Liver (tissue), 9 donors: ENCODE measurements around the gene RNLS. TPM values are rescaled to one million over a fixed set of nuclear protein-coding genes. Genes with fewer than 3 reads are reported as not detected.

Experiments used
- DNase-seq: peaks from one replicate; pipeline ENCODE4 v3.0.0-alpha.2; 2017; ENCODE audit warnings: low spot score
- H3K27ac ChIP-seq, 2 donors: one replicate each; pipeline ENCODE4 v1.7.0; 2013; ENCODE audit warnings: inconsistent platforms in 2 of 2, low read length in 2 of 2, control low read depth in 1 of 2, low read depth in 1 of 2, mild to moderate bottlenecking in 1 of 2
- H3K27me3 ChIP-seq, 4 donors: one replicate each; pipeline versions ENCODE4 v1.6.1 to v1.7.0; 2013; ENCODE audit warnings: low read length in 3 of 4, inconsistent platforms in 1 of 4, mild to moderate bottlenecking in 1 of 4, moderate library complexity in 1 of 4; ENCODE audit not compliant: control insufficient read depth in 4 of 4, insufficient read depth in 4 of 4
- H3K36me3 ChIP-seq, 4 donors: one replicate each; pipeline versions ENCODE4 v1.6.1 to v1.7.0; 2013; ENCODE audit warnings: low read length in 3 of 4, mild to moderate bottlenecking in 3 of 4, low read depth in 1 of 4, moderate library complexity in 1 of 4; ENCODE audit not compliant: control insufficient read depth in 4 of 4, insufficient read depth in 3 of 4
- H3K4me1 ChIP-seq, 4 donors: one replicate each; pipeline versions ENCODE4 v1.6.1 to v1.7.0; 2013; ENCODE audit warnings: low read length in 3 of 4, mild to moderate bottlenecking in 3 of 4, moderate library complexity in 1 of 4; ENCODE audit not compliant: control insufficient read depth in 4 of 4, insufficient read depth in 4 of 4
- H3K4me3 ChIP-seq, 3 donors: one replicate each; pipeline versions ENCODE4 v1.6.1 to v1.7.0; 2013; ENCODE audit warnings: low read length in 3 of 3, control low read depth in 1 of 3, low read depth in 1 of 3, mild to moderate bottlenecking in 1 of 3
- H3K9ac ChIP-seq, 2 donors: one replicate each; pipeline ENCODE4 v1.7.0; 2013; ENCODE audit warnings: low read length in 2 of 2, mild to moderate bottlenecking in 2 of 2, moderate library complexity in 2 of 2, control low read depth in 1 of 2, low read depth in 1 of 2
- H3K9me3 ChIP-seq, 4 donors: one replicate each; pipeline versions ENCODE4 v1.6.1 to v1.7.0; 2013; ENCODE audit warnings: low read length in 3 of 4; ENCODE audit not compliant: control insufficient read depth in 4 of 4
- EGR1 ChIP-seq, 2 donors: IDR thresholded peaks; 2 replicates each; pipeline ENCODE4 v1.6.1; 2016 to 2018; ENCODE audit warnings: antibody characterized with exemption in 2 of 2, low read depth in 2 of 2
- FOXA1 ChIP-seq: IDR thresholded peaks from 2 replicates; pipeline ENCODE4 v1.6.1; 2016; ENCODE audit warnings: antibody characterized with exemption
- FOXA2 ChIP-seq: IDR thresholded peaks from 2 replicates; pipeline ENCODE4 v1.6.1; 2016; ENCODE audit warnings: antibody characterized with exemption
- HNF4A ChIP-seq, 2 donors: conservative IDR thresholded peaks; 2 replicates each; pipeline ENCODE4 v1.6.1; 2016; ENCODE audit warnings: antibody characterized with exemption in 2 of 2, mild to moderate bottlenecking in 2 of 2
- HNF4G ChIP-seq: IDR thresholded peaks from 2 replicates; pipeline ENCODE4 v1.6.1; 2016; ENCODE audit warnings: antibody characterized with exemption
- NR2F2 ChIP-seq: IDR thresholded peaks from 2 replicates; pipeline ENCODE4 v1.6.1; 2016; ENCODE audit warnings: antibody characterized with exemption
- RAD21 ChIP-seq, 2 donors: IDR thresholded peaks; 2 replicates each; pipeline ENCODE4 v1.6.1; 2016; ENCODE audit warnings: antibody characterized with exemption in 2 of 2, mild to moderate bottlenecking in 2 of 2
- RXRA ChIP-seq, 2 donors: IDR thresholded peaks; 2 replicates each; pipeline ENCODE4 v1.6.1; 2017 to 2018; ENCODE audit warnings: antibody characterized with exemption in 2 of 2, mild to moderate bottlenecking in 1 of 2
- SP1 ChIP-seq: IDR thresholded peaks from 2 replicates; pipeline ENCODE4 v1.6.1; 2018; ENCODE audit warnings: antibody characterized with exemption, mild to moderate bottlenecking
- TAF1 ChIP-seq: conservative IDR thresholded peaks from 2 replicates; pipeline ENCODE4 v1.6.1; 2016; ENCODE audit warnings: antibody characterized with exemption, mild to moderate bottlenecking
- WGBS: extraction: QIAGEN DNeasy Blood & Tissue Kit; methylation state at CpG from one replicate; pipeline ENCODE4 v1.1.7; 2013; 5-methylcytosine and 5-hydroxymethylcytosine counted together
- polyA plus RNA-seq, 2 donors: library from polyadenylated mRNA; stranded (reverse) in 1 of 2; unstranded in 1 of 2; fragments of 200-250 nt in 1 of 2; fragments of >200 nt in 1 of 2; fragmentation: Nextera tagmentation in 1 of 2; extraction: Ambion mirVana in 1 of 2; gene quantifications; one replicate each; pipeline versions ENCODE4 v1.2.1 to v1.2.3, GENCODE V29; 2013 to 2015
- total RNA-seq, 2 donors: library from RNA; depleted of rRNA; stranded (reverse); fragments of >200 nt; gene quantifications; one replicate each; pipeline ENCODE4 v1.2.3, GENCODE V29; 2014
- TF ChIP-seq, protein P1 (sequence below): IDR thresholded peaks from 2 replicates; pipeline ENCODE4 v1.6.1; 2016; ENCODE audit warnings: antibody characterized with exemption, mild to moderate bottlenecking
- TF ChIP-seq, protein P2 (sequence below): IDR thresholded peaks from 2 replicates; pipeline ENCODE4 v1.6.1; 2016; ENCODE audit warnings: antibody characterized with exemption
- TF ChIP-seq, protein P3 (sequence below): IDR thresholded peaks from 2 replicates; pipeline ENCODE4 v1.6.1; 2016; ENCODE audit warnings: antibody characterized with exemption
- TF ChIP-seq, protein P4 (sequence below): fragments of 150-350 bp; IDR thresholded peaks from 2 replicates; pipeline ENCODE4 v1.5.1; 2017; ENCODE audit warnings: improper control_type of control experiment, low read depth, low read length; ENCODE audit not compliant: missing input control
- TF ChIP-seq, protein P5 (sequence below): IDR thresholded peaks from 2 replicates; pipeline ENCODE4 v1.6.1; 2016; ENCODE audit warnings: antibody characterized with exemption
- donor health status: healthy.
- donor health status: healthy.
- donor health status: healthy.
- donor health status: healthy.
- donor health status: healthy.

RNLS gene
- total and polyA plus RNA-seq, 4 donors: 4.1 to 12.4 (median 7.5) TPM

DNA sequence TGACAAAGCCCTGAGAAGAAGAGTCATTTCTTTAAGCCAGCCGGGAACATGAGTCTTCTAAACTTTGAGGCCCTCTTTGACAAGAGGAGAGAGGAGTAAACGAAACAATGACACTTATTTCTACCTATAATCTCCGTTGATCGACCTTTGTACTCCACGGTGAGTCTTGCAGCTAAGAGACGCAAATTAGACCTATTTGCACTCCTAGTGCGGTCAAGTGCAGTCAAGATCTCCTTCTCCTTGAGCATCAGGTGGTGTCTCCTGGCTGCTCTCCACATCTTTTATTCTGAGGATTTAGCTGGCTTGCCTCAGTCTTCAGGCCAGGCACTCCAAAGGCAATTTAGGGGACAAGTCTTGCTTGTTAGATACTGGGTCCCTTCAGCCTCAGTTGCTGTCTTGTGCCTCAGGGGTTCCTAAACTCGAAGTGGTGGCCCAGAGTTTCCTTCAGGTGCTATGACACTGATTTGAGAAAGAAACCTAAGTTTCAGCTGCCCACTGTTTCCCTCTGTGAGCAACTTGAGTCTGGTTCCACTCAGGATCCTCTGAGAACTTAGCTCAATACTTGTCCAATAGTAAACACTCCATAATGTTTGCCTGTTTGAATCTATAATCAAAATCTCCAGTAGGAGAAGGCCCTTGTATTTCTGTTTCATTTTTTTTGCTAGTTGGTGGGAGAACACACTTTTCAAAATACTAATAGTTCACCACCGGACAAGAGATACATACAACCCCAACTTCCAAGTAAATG, 312.9 kb downstream of the RNLS start:
- no peak overlapping the region for H3K27ac ChIP-seq
- 96% methylated on average over 9 of the region's 9 CpGs for WGBS
- no peaks in the 10 kb centered on the region for H3K27me3 ChIP-seq
- H3K4me1 ChIP-seq: no peaks in the 10 kb centered on the region
- H3K36me3 ChIP-seq: no peaks in the 10 kb centered on the region
- TF ChIP-seq, protein P1, sequence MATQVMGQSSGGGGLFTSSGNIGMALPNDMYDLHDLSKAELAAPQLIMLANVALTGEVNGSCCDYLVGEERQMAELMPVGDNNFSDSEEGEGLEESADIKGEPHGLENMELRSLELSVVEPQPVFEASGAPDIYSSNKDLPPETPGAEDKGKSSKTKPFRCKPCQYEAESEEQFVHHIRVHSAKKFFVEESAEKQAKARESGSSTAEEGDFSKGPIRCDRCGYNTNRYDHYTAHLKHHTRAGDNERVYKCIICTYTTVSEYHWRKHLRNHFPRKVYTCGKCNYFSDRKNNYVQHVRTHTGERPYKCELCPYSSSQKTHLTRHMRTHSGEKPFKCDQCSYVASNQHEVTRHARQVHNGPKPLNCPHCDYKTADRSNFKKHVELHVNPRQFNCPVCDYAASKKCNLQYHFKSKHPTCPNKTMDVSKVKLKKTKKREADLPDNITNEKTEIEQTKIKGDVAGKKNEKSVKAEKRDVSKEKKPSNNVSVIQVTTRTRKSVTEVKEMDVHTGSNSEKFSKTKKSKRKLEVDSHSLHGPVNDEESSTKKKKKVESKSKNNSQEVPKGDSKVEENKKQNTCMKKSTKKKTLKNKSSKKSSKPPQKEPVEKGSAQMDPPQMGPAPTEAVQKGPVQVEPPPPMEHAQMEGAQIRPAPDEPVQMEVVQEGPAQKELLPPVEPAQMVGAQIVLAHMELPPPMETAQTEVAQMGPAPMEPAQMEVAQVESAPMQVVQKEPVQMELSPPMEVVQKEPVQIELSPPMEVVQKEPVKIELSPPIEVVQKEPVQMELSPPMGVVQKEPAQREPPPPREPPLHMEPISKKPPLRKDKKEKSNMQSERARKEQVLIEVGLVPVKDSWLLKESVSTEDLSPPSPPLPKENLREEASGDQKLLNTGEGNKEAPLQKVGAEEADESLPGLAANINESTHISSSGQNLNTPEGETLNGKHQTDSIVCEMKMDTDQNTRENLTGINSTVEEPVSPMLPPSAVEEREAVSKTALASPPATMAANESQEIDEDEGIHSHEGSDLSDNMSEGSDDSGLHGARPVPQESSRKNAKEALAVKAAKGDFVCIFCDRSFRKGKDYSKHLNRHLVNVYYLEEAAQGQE: no peak
- TF ChIP-seq TAF1 (no peak), EGR1 (IDR thresholded peaks at IDR 0.05; ENCODE audit: low read depth in 2 of 2) (no peak), NR2F2 (no peak), RAD21 (IDR thresholded peaks at IDR 0.05) (no peak), FOXA1 (no peak), SP1 (no peak), HNF4G (no peak), HNF4A (conservative IDR thresholded peaks at IDR 0.05) (no peak)
- no peak overlapping the region for H3K4me3 ChIP-seq
- DNase-seq: no peak
- no peaks in the 10 kb centered on the region for H3K9me3 ChIP-seq
- no peak overlapping the region for H3K9ac ChIP-seq

DNA sequence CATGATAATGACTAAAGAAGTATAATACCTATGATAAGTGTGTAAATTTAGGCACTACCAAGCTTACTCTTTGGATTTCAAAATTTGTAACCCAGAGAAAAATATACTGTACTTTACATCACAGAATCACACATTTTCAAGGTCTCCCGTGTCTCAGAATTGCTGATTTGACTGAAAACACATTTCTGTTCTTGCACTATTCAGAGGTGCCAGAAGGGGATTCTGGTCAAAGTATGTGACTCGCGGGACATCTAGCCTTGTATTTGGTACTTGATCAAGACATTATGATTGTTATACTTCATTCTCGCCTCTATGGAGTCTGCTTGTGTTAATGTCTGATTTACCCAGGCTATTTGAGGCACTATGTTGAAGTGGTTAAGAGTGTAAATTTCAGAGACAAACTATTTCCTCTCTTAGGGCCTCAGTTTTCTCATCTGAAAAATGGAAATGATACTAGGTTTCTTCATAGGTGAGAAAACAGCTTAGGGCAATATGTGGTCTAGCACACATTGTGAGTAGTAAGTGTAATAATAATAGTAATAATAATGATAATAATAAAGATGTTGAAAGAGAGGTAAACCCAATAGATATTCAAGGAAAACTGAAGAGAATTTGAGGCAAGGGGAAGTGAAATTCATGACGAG, 320.4 kb downstream of the RNLS start:
- H3K9me3 ChIP-seq: no peaks in the 10 kb centered on the region
- no peaks in the 10 kb centered on the region for H3K36me3 ChIP-seq
- H3K4me1 ChIP-seq: no peaks in the 10 kb centered on the region
- TF ChIP-seq FOXA2: no peak
- TF ChIP-seq, protein P2, sequence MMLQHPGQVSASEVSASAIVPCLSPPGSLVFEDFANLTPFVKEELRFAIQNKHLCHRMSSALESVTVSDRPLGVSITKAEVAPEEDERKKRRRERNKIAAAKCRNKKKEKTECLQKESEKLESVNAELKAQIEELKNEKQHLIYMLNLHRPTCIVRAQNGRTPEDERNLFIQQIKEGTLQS: no peak
- TF ChIP-seq, protein P3, sequence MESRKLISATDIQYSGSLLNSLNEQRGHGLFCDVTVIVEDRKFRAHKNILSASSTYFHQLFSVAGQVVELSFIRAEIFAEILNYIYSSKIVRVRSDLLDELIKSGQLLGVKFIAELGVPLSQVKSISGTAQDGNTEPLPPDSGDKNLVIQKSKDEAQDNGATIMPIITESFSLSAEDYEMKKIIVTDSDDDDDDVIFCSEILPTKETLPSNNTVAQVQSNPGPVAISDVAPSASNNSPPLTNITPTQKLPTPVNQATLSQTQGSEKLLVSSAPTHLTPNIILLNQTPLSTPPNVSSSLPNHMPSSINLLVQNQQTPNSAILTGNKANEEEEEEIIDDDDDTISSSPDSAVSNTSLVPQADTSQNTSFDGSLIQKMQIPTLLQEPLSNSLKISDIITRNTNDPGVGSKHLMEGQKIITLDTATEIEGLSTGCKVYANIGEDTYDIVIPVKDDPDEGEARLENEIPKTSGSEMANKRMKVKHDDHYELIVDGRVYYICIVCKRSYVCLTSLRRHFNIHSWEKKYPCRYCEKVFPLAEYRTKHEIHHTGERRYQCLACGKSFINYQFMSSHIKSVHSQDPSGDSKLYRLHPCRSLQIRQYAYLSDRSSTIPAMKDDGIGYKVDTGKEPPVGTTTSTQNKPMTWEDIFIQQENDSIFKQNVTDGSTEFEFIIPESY: no peak
- no peak for TF ChIP-seq FOXA1
- TF ChIP-seq, protein P4, sequence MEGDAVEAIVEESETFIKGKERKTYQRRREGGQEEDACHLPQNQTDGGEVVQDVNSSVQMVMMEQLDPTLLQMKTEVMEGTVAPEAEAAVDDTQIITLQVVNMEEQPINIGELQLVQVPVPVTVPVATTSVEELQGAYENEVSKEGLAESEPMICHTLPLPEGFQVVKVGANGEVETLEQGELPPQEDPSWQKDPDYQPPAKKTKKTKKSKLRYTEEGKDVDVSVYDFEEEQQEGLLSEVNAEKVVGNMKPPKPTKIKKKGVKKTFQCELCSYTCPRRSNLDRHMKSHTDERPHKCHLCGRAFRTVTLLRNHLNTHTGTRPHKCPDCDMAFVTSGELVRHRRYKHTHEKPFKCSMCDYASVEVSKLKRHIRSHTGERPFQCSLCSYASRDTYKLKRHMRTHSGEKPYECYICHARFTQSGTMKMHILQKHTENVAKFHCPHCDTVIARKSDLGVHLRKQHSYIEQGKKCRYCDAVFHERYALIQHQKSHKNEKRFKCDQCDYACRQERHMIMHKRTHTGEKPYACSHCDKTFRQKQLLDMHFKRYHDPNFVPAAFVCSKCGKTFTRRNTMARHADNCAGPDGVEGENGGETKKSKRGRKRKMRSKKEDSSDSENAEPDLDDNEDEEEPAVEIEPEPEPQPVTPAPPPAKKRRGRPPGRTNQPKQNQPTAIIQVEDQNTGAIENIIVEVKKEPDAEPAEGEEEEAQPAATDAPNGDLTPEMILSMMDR: no peak
- TF ChIP-seq, protein P5, sequence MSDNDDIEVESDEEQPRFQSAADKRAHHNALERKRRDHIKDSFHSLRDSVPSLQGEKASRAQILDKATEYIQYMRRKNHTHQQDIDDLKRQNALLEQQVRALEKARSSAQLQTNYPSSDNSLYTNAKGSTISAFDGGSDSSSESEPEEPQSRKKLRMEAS: no peak
- no peak for TF ChIP-seq TAF1
- TF ChIP-seq RXRA (IDR thresholded peaks at IDR 0.05): no peak
- no peak for TF ChIP-seq EGR1 (IDR thresholded peaks at IDR 0.05; ENCODE audit: low read depth in 2 of 2)
- TF ChIP-seq HNF4A (conservative IDR thresholded peaks at IDR 0.05): no peak
- 90% methylated on average over 5 of the region's 5 CpGs for WGBS
- no peaks in the 10 kb centered on the region for H3K27me3 ChIP-seq
- no peak overlapping the region for H3K9ac ChIP-seq
- H3K27ac ChIP-seq: no peak overlapping the region
- H3K4me3 ChIP-seq: no peak overlapping the region
- no peak for DNase-seq
